GM18511 (cell line): Measurements from ENCODE around the gene MBTD1.
A peak's percentile ranks its signal among the peaks of the same experiment; 100 is the strongest.

Experiments used
- ATAC-seq: cut with Tn5 transposase; IDR thresholded peaks from one replicate; pipeline ENCODE4 v1.9.1; 2021; ENCODE audit warnings: mild to moderate bottlenecking, moderate library complexity; ENCODE audit not compliant: unreplicated experiment

The MBTD1 gene

GRCh38 chr17:51152766-51153209 is 107.1 kb downstream of the MBTD1 start:
- peak; percentile 1 for ATAC-seq

- ATAC-seq, result no peak
These were observed 108.9 kb downstream of the MBTD1 start for GRCh38 chr17:51150932-51151331.

GRCh38 chr17:51149163-51149562 is 110.7 kb downstream of the MBTD1 start:
- ATAC-seq, result no peak

GRCh38 chr17:51147650-51148049 is 112.2 kb downstream of the MBTD1 start:
- no peak for ATAC-seq

- ATAC-seq, result no peak
These were observed 115.4 kb downstream of the MBTD1 start for GRCh38 chr17:51144266-51145022.

- ATAC-seq, result no peak
These were observed 117.3 kb downstream of the MBTD1 start for GRCh38 chr17:51142597-51142996.

- no peak for ATAC-seq
These were observed 123.9 kb downstream of the MBTD1 start for GRCh38 chr17:51135956-51136355.

GRCh38 chr17:51133365-51133764 is 126.5 kb downstream of the MBTD1 start:
- ATAC-seq, result peak; percentile 8

- ATAC-seq, result peak; percentile 84
These were observed 126.9 kb downstream of the MBTD1 start for GRCh38 chr17:51132964-51133319.

- ATAC-seq, result no peak
These were observed 131.8 kb downstream of the MBTD1 start for GRCh38 chr17:51128076-51128475.
